K562 (cell line): ENCODE data around the gene RRAGB. TPM values are rescaled to one million over a fixed set of nuclear protein-coding genes. Genes with fewer than 3 reads are reported as not detected.

Experiments used
- ATAC-seq: fragments of 200-7000 bp; cut with Tn5 transposase; 3 replicates; pipeline ENCODE4 v1.9.1; 2020; ENCODE audit warnings: moderate library complexity
- BruUV-seq: library from RNA; stranded (reverse); fragments of 400-500 nt; replicated peaks from 2 replicates; lab custom pipeline; 2021; lab: Mats Ljungman, UMichigan
- CTCF ChIA-PET: fragments of 300-600 bp; formaldehyde crosslinking; extraction: SDS; loops from one replicate; lab custom pipeline; 2021; ENCODE audit warnings: low intra/inter-chr PET ratio; lab: Yijun Ruan, JAX
- POLR2A ChIA-PET: fragments of 300-600, 350-650 bp; sonication (Branson Sonifier 250); formaldehyde crosslinking; extraction: SDS; loops from one replicate; lab custom pipeline; 2021; ENCODE audit warnings: antibody characterized with exemption, inconsistent platforms; lab: Yijun Ruan, JAX
- DNase-seq, 4 experiments: peaks; one replicate each; pipeline versions ENCODE4 v3.0.0 to v3.0.0-alpha.2; 2011 to 2018; ENCODE audit warnings: low spot score in 3 of 4, mixed read lengths in 3 of 4; ENCODE audit errors: extremely low read depth in 1 of 4
- FAIRE-seq: peaks from 2 replicates; lab custom pipeline; 2011; peaks lifted over from hg19 to GRCh38; lab: Jason Lieb, UNC
- H2AFZ ChIP-seq: 2 replicates; pipeline ENCODE4 v1.6.0; 2011; ENCODE audit warnings: low read depth, low read length, control low read depth, inconsistent platforms
- H3K27ac ChIP-seq: fragments of 200-600 bp; 3 replicates; pipeline ENCODE4 v1.8.0; 2011; ENCODE audit warnings: low read depth, mild to moderate bottlenecking, control low read depth, inconsistent platforms, low read length, moderate library complexity, mixed read lengths; ENCODE audit errors: extremely low read depth
- H3K27me3 ChIP-seq, 2 experiments: fragments of 300-600 bp in 1 of 2; 2 replicates in 1 of 2; 3 replicates in 1 of 2; pipeline versions ENCODE4 v1.6.0 to v1.8.0; 2011; ENCODE audit warnings: inconsistent platforms in 2 of 2, low read length in 2 of 2, mild to moderate bottlenecking in 1 of 2, mixed read lengths in 1 of 2, moderate library complexity in 1 of 2; ENCODE audit not compliant: control insufficient read depth in 2 of 2, insufficient read depth in 2 of 2
- H3K36me3 ChIP-seq: fragments of 300-600 bp; 3 replicates; pipeline ENCODE4 v1.8.0; 2011; ENCODE audit warnings: mild to moderate bottlenecking, low read length, inconsistent platforms; ENCODE audit not compliant: control insufficient read depth, insufficient read depth
- H3K4me1 ChIP-seq, 2 experiments: fragments of 200-600 bp in 1 of 2; replicated peaks in 1 of 2; 2 replicates in 1 of 2; 3 replicates in 1 of 2; pipeline versions ENCODE4 v1.5.1 to v1.8.0; 2011; ENCODE audit warnings: inconsistent platforms in 2 of 2, low read length in 2 of 2, mild to moderate bottlenecking in 1 of 2, mixed read lengths in 1 of 2, moderate library complexity in 1 of 2; ENCODE audit not compliant: control insufficient read depth in 2 of 2, insufficient read depth in 2 of 2
- H3K4me2 ChIP-seq: 2 replicates; pipeline ENCODE4 v1.6.1; 2011; ENCODE audit warnings: low read length, control low read depth, inconsistent platforms, mixed read lengths; ENCODE audit not compliant: insufficient read depth
- H3K4me3 ChIP-seq: fragments of 200-600 bp; sonication (generic), shearing (Covaris generic); 2 replicates; pipeline ENCODE4 v1.5.1; 2016; ENCODE audit warnings: control low read depth, inconsistent platforms
- H3K79me2 ChIP-seq: fragments of 200-600 bp; 3 replicates; pipeline ENCODE4 v1.8.0; 2011; ENCODE audit warnings: low read length, inconsistent platforms; ENCODE audit not compliant: control insufficient read depth, insufficient read depth
- H3K9ac ChIP-seq, 2 experiments: 2 replicates each; pipeline versions ENCODE4 v1.6.0 to v1.6.1; 2011; ENCODE audit warnings: low read depth in 2 of 2, low read length in 2 of 2, control low read depth in 1 of 2, inconsistent platforms in 1 of 2, mild to moderate bottlenecking in 1 of 2, mixed read lengths in 1 of 2; ENCODE audit not compliant: insufficient read depth in 1 of 2
- H3K9me1 ChIP-seq: one replicate; pipeline ENCODE4 v1.6.0; 2011; ENCODE audit warnings: inconsistent platforms, mild to moderate bottlenecking, low read length, moderate library complexity; ENCODE audit not compliant: control insufficient read depth, insufficient read depth
- H3K9me3 ChIP-seq: replicated peaks from 2 replicates; pipeline ENCODE4 v1.5.1; 2011; ENCODE audit warnings: low read depth, low read length, inconsistent platforms; ENCODE audit not compliant: control insufficient read depth, insufficient read depth
- H4K20me1 ChIP-seq: replicated peaks from 2 replicates; pipeline ENCODE4 v1.6.1; 2011; ENCODE audit warnings: low read length, inconsistent platforms, mixed read lengths; ENCODE audit not compliant: control insufficient read depth, insufficient read depth
- FOXP1 ChIP-seq: sonication (generic); formaldehyde crosslinking; IDR thresholded peaks from 2 replicates; pipeline ENCODE4 v1.8.0; 2022; ENCODE audit warnings: mild to moderate bottlenecking, missing genetic modification reagents
- MAFF ChIP-seq: IDR thresholded peaks from 2 replicates; pipeline ENCODE4 v1.6.1; 2012; ENCODE audit warnings: low read length, improper control_type of control experiment
- NELFE ChIP-seq: IDR thresholded peaks from 2 replicates; pipeline ENCODE4 v1.6.1; 2011; ENCODE audit warnings: mild to moderate bottlenecking; ENCODE audit not compliant: insufficient read depth, insufficient read length
- PTBP1 ChIP-seq: fragments of 200-400 bp; formaldehyde crosslinking; IDR thresholded peaks from 2 replicates; pipeline ENCODE4 v1.6.1; 2017; ENCODE audit warnings: low read depth, low read length
- RBM34 ChIP-seq: fragments of 200-400 bp; formaldehyde crosslinking; IDR thresholded peaks from 2 replicates; pipeline ENCODE4 v1.6.1; 2018; ENCODE audit warnings: low read length, borderline replicate concordance; ENCODE audit not compliant: insufficient read depth
- ZFP1 ChIP-seq: fragments of 450-650 bp; formaldehyde crosslinking; IDR thresholded peaks from 2 replicates; pipeline ENCODE4 v1.4.0; 2020; ENCODE audit warnings: mild to moderate bottlenecking, mixed read lengths
- ZNF583 ChIP-seq: fragments of 250-450 bp; sonication (Bioruptor Pico); IDR thresholded peaks from 2 replicates; pipeline ENCODE4 v1.4.0; 2020
- ZNF785 ChIP-seq: fragments of 250-450 bp; sonication (Bioruptor Pico); IDR thresholded peaks from 2 replicates; pipeline ENCODE4 v1.4.0; 2020; ENCODE audit warnings: mild to moderate bottlenecking
- WGBS: fragments of 100-300 bp; shearing (Covaris generic); methylation state at CpG from one replicate; pipeline ENCODE4 v1.1.6; 2016; ENCODE audit warnings: low coverage, mixed read lengths; ENCODE audit not compliant: insufficient coverage; ENCODE audit errors: missing lambda C conversion rate; 5-methylcytosine and 5-hydroxymethylcytosine counted together
- in situ Hi-C: fragments of 300-500 bp; cut with MboI; formaldehyde crosslinking; loops from 4 replicates; pipeline ENCODE4 v1.15.0; 2018; ENCODE audit warnings: inconsistent platforms, mixed read lengths
- intact Hi-C: fragments of 100-400 bp; cut with micrococcal nuclease; formaldehyde crosslinking; loops from 2 replicates; pipeline ENCODE4 v1.14.2; 2022
- polyA plus RNA-seq, 8 experiments: library from polyadenylated mRNA; depleted of rRNA in 4 of 8; stranded (reverse) in 5 of 8; unstranded in 3 of 8; fragments of >200 nt; fragmentation: Nextera tagmentation in 2 of 8; fragmentation: Illumina TruSeq in 1 of 8; extraction: Ambion mirVana in 2 of 8; extraction: Trizol in 1 of 8; gene quantifications; 2 replicates each; pipeline versions ENCODE4 v1.2.1 to v1.2.3, GENCODE V29; 2011 to 2014; ENCODE audit warnings: inconsistent platforms in 1 of 8, missing spikeins in 1 of 8
- total RNA-seq, 7 experiments: library from RNA; depleted of rRNA in 6 of 7; stranded (reverse); fragments of >200 nt in 6 of 7; fragmentation: Illumina TruSeq in 2 of 7; extraction: Trizol in 2 of 7; gene quantifications; 2 replicates each; pipeline versions ENCODE4 v1.2.1 to v1.2.3, GENCODE V29; 2011 to 2021; ENCODE audit warnings: low replicate concordance in 1 of 7
- TF ChIP-seq, protein P1 (sequence below): fragments of 450-650 bp; IDR thresholded peaks from 2 replicates; pipeline ENCODE4 v1.7.0; 2016; ENCODE audit warnings: borderline replicate concordance
- TF ChIP-seq, protein P2 (sequence below), 2 experiments: fragments of 250-450 bp in 1 of 2; fragments of 450-650 bp in 1 of 2; sonication (Bioruptor Pico) in 1 of 2; IDR thresholded peaks; 2 replicates each; pipeline versions ENCODE4 v1.6.1 to v1.8.0; 2016 to 2021; ENCODE audit warnings: mild to moderate bottlenecking in 2 of 2, moderate library complexity in 2 of 2, missing compliant biosample characterization in 1 of 2, missing genetic modification characterization in 1 of 2
- TF ChIP-seq, protein P3 (sequence below): IDR thresholded peaks from 2 replicates; pipeline ENCODE4 v1.6.1; 2014; ENCODE audit warnings: antibody characterized with exemption
- TF ChIP-seq, protein P4 (sequence below): fragments of 250-450 bp; sonication (Bioruptor Pico); IDR thresholded peaks from 2 replicates; pipeline ENCODE4 v1.8.0; 2021; ENCODE audit warnings: moderate library complexity, mild to moderate bottlenecking, inconsistent platforms

The RRAGB gene
- total and polyA plus RNA-seq, 9 of the 15 experiments (the other 6 are each of a cell fraction or from before 2014, with no cell fraction given), result 5.6 to 15.6 (median 9.1) TPM

DNA sequence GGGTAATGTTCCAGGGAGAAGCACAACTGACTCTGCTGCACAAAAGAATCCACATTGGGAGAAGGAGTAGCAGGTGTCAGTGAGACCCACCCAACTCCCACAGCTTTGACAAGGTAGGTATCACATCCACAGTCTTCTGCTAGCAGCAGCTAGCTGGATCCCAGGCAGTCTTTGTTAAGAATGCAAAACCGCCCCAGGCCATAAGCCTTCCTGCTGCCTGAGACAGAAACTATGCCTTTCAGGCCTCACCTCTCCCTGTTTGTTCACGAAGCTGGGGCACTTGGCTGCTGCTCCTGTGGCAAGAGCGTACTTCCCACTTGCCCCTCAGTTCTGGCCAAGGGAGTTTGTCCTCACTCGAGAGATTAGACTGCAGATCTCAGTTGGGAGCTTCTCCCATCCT, 21.4 kb downstream of the RRAGB start (continued):
- TF ChIP-seq, protein P1, sequence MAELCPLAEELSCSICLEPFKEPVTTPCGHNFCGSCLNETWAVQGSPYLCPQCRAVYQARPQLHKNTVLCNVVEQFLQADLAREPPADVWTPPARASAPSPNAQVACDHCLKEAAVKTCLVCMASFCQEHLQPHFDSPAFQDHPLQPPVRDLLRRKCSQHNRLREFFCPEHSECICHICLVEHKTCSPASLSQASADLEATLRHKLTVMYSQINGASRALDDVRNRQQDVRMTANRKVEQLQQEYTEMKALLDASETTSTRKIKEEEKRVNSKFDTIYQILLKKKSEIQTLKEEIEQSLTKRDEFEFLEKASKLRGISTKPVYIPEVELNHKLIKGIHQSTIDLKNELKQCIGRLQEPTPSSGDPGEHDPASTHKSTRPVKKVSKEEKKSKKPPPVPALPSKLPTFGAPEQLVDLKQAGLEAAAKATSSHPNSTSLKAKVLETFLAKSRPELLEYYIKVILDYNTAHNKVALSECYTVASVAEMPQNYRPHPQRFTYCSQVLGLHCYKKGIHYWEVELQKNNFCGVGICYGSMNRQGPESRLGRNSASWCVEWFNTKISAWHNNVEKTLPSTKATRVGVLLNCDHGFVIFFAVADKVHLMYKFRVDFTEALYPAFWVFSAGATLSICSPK, result no peak
- no peak for TF ChIP-seq MAFF
- TF ChIP-seq, protein P2, sequence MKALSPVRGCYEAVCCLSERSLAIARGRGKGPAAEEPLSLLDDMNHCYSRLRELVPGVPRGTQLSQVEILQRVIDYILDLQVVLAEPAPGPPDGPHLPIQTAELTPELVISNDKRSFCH (CRISPR knock-in tag; IDR thresholded peaks at IDR 0.05), result no peak
- TF ChIP-seq, protein P2 (tag; IDR thresholded peaks at IDR 0.05), result no peak
- TF ChIP-seq, protein P3, sequence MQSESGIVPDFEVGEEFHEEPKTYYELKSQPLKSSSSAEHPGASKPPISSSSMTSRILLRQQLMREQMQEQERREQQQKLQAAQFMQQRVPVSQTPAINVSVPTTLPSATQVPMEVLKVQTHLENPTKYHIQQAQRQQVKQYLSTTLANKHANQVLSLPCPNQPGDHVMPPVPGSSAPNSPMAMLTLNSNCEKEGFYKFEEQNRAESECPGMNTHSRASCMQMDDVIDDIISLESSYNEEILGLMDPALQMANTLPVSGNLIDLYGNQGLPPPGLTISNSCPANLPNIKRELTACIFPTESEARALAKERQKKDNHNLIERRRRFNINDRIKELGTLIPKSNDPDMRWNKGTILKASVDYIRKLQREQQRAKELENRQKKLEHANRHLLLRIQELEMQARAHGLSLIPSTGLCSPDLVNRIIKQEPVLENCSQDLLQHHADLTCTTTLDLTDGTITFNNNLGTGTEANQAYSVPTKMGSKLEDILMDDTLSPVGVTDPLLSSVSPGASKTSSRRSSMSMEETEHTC, result no peak

DNA sequence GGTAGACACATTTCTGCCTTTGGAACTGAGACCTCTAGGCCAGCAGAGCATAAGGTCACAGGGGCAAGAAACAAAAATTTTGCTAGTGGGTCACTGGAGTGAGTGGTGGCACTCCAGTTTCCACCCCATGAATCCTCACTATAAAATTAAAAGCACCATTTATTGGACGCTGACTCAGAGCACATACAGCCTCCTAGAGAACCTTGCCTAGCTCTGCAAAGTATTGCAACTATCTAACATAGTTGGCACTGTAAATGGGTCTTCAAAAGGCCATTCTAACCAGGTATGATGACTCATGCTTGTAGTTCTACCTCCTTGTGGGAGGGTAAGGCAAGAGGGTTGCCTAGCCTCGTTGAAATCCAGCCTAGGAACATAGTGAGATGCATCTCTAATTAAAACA, 25.1 kb downstream of the RRAGB start:
- H3K79me2 ChIP-seq, result no peaks in the 10 kb centered on the region
- POLR2A ChIA-PET, result no interaction called here
- FAIRE-seq (no peak), ATAC-seq (no peak), DNase-seq (no peak)
- no peaks in the 10 kb centered on the region for H3K4me1 ChIP-seq
- H2AFZ ChIP-seq, result no peak overlapping the region
- no peaks in the 10 kb centered on the region for H3K27me3 ChIP-seq
- H3K4me2 ChIP-seq, result no peak overlapping the region
- no peaks in the 10 kb centered on the region for H3K9me3 ChIP-seq
- WGBS, result 35% methylated on average over 2 of the region's 2 CpGs
- H3K9ac ChIP-seq, result no peak overlapping the region
- CTCF ChIA-PET, result no interaction called here
- in situ Hi-C loops (no loop called here), intact Hi-C loops (no loop called here)
- H3K36me3 ChIP-seq, result peaks cover 5% of the 10 kb centered on the region; the same call in 1 of the 3 replicates
- no peak overlapping the region for H3K4me3 ChIP-seq
- no peaks in the 10 kb centered on the region for H3K9me1 ChIP-seq
- BruUV-seq, result no TSS peak
- no peaks in the 10 kb centered on the region for H4K20me1 ChIP-seq
- no peak overlapping the region for H3K27ac ChIP-seq
- TF ChIP-seq FOXP1 (CRISPR knock-in tag) (no peak), NELFE (no peak), RBM34 (no peak), ZNF583 (no peak), ZNF785 (no peak), ZFP1 (CRISPR knock-in tag) (no peak), PTBP1 (no peak)
- TF ChIP-seq, protein P4, sequence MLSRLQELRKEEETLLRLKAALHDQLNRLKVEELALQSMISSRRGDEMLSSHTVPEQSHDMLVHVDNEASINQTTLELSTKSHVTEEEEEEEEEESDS (CRISPR knock-in tag), result no peak
